Peyer's patch (tissue), 4 donors: Measurements from ENCODE around the gene ZFHX3.

Experiments used
- POLR2A ChIP-seq, 2 donors: fragments of 450-650 bp; IDR thresholded peaks; one replicate each; pipeline ENCODE4 v1.5.1; 2017; ENCODE audit warnings: antibody characterized with exemption in 2 of 2, mild to moderate bottlenecking in 2 of 2, moderate library complexity in 2 of 2
- TF ChIP-seq, protein P1 (sequence below), 6 experiments: fragments of 450-650 bp in 4 of 6; fragments of 200-600 bp in 2 of 6; sonication (generic) in 1 of 6; IDR thresholded peaks; one replicate each; pipeline ENCODE4 v1.5.1; 2017 to 2019; ENCODE audit warnings: antibody characterized with exemption in 6 of 6, mild to moderate bottlenecking in 3 of 6, moderate library complexity in 1 of 6

DNA sequence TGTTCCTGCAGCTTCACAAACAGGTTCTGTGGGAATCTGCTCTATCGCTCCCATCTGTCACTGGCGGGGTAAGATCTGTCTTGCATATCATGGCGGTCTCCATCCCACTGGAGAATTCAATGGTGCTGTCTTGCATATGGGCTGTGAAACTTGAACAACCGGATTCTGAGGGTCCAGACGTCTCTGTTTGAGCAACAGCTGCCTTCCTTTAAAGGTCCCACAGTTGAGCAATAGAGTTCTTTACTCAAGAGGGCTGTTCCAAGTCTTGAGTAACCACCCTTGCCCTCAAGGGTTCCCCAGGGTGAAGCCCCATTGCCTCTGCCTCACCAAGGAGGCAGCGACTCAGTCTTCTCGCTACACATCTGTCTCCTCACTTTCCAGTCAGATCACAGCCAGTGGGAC lies 50.8 kb downstream of the ZFHX3 start:
- TF ChIP-seq, protein P1, sequence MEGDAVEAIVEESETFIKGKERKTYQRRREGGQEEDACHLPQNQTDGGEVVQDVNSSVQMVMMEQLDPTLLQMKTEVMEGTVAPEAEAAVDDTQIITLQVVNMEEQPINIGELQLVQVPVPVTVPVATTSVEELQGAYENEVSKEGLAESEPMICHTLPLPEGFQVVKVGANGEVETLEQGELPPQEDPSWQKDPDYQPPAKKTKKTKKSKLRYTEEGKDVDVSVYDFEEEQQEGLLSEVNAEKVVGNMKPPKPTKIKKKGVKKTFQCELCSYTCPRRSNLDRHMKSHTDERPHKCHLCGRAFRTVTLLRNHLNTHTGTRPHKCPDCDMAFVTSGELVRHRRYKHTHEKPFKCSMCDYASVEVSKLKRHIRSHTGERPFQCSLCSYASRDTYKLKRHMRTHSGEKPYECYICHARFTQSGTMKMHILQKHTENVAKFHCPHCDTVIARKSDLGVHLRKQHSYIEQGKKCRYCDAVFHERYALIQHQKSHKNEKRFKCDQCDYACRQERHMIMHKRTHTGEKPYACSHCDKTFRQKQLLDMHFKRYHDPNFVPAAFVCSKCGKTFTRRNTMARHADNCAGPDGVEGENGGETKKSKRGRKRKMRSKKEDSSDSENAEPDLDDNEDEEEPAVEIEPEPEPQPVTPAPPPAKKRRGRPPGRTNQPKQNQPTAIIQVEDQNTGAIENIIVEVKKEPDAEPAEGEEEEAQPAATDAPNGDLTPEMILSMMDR (IDR thresholded peaks at IDR 0.05) = no peak
- TF ChIP-seq POLR2A (IDR thresholded peaks at IDR 0.05) = no peak
